Hematopoietic multipotent progenitor cell treated with erythropoietin and hydrocortisone succinate and interleukin-3 and kit ligand, for 8 days (in vitro differentiated cells): Measurements from ENCODE around the gene NOD2.

Experiments used
- DNase-seq: peaks from one replicate; pipeline ENCODE4 v3.0.0-alpha.2; 2015

The NOD2 gene

DNA sequence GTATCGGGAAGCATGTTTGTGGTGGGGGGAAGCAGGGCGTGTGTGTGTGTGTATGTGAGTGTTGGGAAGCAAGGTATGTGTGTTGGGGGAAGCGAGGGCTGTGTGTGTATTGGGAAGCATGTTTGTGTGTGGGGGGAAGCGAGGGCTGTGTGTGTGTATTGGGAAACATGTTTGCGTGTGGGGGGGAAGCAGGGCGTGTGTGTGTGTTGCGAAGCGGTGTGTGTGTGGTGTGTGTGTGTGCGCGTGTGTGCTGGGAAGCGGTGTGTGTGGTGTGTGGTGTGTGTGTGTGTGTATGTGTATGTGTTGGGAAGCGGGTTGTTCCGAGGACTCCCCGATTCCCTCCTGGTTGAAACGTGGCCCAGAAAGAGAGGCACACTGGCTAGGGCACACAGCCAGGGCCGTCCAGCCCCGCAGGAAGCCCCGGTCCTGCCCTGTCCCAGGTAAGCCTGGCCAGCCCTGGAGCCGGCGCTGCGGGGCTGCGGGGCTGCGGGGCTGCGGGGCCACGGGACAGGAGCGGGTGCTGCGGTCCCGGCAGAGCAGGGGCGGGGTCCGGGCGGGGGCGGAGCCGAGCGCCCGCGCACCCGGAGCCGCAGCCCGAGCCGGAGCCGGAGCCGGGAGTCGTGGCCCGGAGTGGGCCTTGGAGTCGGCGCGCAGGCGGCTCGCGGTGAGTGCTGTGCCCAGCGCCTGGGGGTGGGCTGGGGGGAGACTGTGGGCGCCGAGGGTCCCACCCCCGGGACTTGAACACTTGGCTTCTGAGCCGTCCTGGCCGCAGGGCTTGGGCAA, at the start of gene NOD2:
Gene NOD2, plus strand, starts transcription at position 608 of the 783 bp plus-strand sequence. CDS start 5,890 bp downstream, outside the sequence.
- no peak for DNase-seq

- no peak for DNase-seq
Observed at GRCh38 chr16:50644245-50644644, 49.2 kb upstream of the NOD2 start.

- no peak for DNase-seq
Observed at GRCh38 chr16:50644729-50645128, 48.7 kb upstream of the NOD2 start.

- no peak for DNase-seq
Observed at GRCh38 chr16:50645563-50646220, 47.7 kb upstream of the NOD2 start.

DNA sequence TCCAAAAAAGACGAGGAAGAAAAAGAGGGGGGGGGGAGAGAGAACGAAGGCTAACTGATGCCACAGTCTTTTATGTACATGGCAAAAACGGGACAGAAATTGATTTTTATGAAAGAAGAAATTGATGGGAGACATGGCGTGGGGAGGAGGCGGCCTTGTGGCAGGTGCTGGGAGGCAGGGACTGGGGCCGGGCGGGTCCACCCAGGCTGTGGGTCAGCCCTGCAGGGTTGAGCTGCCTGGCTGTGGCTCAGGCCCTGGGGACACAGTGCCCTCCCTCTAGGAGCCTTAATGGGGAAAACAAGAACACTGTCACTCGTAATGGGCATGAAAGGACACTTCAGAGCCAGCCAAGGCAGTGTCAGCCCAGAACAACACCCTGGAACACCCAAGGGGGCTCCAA, 47.1 kb upstream of the NOD2 start:
- no peak for DNase-seq

DNA sequence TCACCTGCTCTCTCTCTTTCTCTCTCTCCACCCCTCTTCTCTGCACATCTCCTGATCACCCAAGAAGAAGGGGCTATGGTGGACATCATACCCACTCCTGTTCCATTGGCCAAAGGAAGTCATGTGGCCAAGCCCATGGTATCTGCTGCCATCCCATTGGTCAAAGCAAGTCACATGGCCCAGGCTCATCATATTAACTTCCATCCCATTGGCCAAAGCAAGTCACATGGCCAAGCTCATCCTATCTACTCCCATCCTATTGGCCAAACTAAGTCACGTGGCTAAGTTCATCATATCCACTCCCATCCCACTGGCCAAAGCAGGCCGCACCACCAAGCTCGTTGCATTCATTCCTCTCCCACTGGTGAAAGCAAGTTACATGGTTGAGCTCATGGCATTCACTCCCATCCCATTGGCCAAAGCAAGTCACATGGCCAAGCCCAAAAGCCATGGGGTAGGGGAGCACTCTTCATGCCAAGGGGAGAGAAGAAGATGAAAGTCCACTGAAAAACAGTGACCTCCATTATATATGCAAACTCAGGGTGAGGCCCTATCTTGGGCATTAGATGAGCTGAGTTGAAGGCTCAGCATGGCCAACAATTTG, 41.5 kb upstream of the NOD2 start:
- no peak for DNase-seq

GRCh38 chr16:50652836-50653425, 40.5 kb upstream of the NOD2 start:
- DNase-seq, result no peak

GRCh38 chr16:50653633-50654519, 39.5 kb upstream of the NOD2 start:
- DNase-seq, result no peak

- no peak for DNase-seq
Observed at GRCh38 chr16:50655558-50656055, 37.8 kb upstream of the NOD2 start.

DNA sequence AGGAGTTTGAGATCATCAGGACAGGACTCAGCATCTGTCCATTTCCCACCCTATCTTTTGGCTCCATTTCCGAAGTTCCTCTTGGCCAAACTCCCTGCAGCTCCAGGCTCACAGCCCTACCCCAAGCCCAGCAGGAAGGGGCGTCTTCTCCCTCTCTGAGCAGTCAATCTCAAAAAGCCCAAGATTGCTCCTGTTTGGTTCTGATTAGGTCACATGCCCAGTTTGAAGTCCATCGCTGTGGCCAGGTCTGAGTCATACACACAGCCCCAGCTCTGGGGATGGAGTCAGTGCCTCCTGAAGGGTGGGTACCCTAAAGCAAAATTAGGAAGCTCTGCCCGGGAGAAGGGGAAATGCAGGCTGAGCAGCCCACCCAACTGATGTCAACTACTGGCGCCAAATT, 36.2 kb upstream of the NOD2 start:
- no peak for DNase-seq

- no peak for DNase-seq
Observed at GRCh38 chr16:50659806-50660205, 33.6 kb upstream of the NOD2 start.

DNA sequence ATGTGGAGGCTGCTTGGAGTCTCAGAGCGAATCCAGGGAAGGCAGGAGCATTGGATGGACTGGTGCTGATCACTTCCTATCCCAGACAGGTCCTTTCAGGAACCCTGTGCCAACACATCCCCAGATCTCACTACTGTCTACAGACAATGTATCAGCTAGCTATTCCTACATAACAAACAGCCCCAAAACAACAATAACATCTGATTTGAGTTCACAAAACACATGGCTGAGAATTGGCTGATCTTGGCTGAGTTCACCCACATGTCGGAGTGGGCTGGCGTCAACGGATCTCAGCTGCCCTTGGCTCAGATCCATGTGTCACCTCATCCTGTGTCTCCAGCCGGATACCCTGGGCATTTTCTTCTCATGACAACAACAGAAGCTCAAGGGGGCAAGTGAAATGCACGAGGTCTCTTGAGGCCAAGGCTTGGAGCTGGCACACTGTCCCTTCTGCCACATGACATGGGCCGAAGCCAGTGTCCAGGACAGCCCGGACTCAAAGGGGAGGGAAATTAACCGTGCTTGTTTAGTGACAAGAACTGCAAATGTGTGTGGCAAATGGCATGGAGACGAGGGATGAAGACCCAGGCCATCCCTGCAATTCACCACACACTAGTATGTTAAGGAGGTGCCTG, 31.0 kb upstream of the NOD2 start:
- no peak for DNase-seq

DNA sequence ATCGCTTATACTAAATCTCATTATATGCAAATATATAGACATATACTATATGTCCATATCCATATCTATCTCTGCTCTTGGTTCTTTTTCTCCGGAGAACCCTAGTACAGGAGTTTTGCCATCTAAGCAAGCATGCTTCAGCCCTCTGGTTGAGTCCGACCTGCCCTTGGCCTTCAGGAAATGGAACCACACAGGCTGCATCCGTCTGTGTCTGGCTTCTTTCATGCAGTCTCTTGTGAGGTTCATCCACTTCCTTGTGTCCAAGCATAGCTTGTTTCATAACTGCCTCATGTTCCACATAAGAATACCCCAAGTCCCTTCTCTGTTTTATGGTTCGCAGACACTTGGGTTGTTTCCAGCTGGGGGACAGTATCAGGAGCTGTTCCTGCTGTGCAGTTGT, 29.1 kb upstream of the NOD2 start:
- no peak for DNase-seq

GRCh38 chr16:50665128-50665878, 28.1 kb upstream of the NOD2 start:
- peak; percentile 74 for DNase-seq

DNA sequence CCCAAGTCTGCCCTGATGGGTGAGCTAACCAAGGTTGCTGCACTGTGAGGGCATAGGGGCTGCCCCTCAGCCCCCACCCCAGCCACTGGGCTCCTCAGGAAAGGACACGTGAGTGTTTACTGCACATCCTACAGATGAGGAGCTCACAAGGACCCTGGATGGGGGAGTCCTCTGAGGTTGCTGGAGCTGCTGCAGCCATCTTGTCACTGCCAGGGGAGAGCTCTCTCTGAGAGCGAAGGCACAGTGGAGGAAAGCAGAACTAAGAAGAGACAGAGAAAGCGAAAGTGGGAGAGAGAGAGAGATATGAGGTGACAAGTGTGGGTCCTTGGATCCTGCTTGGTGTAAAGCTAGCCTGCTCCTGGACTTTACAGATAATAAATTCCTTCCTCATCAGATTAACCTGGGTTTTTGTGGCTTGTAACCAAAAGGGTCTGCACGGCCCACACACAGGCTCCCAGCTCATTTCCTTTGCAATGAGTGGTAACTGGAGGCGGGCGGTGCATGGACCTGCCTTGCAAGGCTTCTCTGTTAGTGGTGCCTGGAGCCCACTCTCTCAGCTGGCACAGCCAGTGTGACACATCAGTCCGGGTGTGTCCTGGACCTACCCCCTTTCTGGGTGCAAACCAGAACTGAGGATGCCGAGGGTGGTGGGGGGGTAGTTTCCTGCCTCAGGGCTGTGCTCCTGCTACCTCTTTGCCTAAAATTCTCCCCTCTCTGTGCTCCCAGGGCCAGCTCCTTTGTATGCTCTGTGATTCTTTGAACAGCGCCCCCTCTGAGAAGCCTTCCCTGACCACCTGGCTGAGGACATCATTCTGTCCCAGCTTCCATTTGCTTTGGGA, 26.5 kb upstream of the NOD2 start:
- DNase-seq, result peak; percentile 77

DNA sequence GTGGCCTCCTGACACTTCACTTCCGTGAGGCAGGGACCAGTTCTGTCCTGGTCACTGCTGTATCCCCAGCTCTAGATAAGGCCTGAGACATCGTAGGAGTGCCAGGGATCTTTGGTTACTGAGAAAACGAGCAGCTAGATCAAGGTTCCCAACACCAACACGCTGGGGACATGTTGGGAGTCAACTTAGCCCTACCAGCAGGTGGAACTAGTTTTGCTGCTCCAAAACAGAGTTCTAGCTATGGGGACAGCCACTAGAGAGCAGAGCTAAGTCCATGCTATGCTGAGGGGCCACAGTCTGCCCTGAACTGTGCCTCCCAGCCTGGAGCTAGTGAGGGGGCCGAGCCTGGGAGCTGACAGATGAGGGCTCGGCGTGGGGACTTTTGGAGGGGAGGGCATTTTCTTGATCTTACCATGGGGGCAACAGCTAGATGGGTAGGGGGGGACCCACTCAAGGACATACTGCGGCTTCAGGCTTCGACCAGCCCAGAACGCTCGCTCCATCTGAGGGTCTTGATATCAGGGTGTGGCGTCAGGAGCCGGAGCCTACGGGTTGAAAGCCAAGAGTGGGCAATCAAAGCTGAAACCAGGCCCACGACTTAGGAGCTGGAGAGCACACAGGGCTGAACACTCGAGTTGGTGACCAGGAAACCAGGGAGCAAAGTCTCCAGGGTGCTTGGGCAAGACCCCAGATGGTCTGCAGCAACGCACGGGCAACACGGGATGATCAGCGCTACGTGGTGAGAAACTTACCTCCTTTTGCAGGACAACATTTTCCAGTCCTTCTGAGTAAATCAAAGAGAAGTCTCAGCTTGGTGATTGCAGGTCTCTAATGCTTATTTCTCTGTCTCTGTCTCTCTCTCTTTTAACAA, 25.7 kb upstream of the NOD2 start:
- peak; percentile 47 for DNase-seq

DNA sequence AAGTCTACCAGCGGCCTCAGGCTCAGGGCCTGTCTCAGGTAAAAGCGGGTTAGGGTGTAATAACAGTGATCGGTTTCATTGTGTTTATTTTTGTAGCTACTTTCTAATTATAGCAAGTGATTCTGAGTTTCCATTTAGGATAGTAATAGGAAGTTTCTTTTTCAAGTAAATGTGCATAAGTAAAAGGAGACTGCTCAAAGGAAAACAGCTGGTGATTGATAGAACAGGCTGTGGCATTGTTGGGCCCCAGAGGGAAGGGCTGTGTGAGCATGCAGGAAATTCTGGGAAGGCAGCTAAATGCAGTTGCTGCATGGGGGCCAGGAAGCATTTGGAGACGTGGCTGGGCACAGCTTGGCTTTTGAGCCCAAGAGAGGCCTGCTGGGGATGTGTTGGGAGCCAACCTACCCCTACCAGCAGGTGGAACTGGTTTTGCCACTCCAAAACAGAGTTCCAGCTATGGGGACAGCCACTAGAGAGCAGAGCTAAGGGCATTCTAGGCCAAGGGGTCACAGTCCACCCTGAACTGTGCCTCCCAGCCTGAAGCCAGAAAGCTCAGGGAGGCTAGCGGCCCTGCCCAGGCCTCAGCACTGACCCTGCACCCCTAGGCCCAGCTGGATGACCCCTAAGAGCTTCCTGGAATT, 24.9 kb upstream of the NOD2 start:
- DNase-seq, result no peak

GRCh38 chr16:50669741-50670140, 23.7 kb upstream of the NOD2 start:
- no peak for DNase-seq

DNA sequence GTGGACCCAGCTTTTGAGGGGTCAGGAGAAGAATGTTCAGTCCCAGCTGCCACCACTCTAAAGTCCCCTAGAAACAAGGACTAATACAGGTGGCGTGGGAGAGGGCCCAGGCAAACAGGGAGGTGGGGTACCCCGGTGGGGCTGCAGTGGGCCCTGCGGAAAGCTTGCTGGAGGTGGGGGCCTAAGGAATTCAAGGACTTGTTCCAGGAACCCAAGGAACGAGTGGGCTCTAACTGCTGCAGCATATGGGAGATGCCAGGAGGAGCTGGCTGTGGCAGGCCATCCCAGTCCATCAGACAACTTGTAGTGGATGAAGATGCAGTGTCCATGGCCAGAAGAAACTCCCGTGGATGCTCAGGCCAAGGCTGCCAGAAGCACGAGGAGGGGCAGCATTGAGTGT, 22.9 kb upstream of the NOD2 start:
- DNase-seq, result no peak
